GM12892 (cell line): Measurements from ENCODE around the gene RGS9.

Experiments used
- POLR2A ChIP-seq: IDR thresholded peaks from 2 replicates; pipeline ENCODE4 v1.6.1; 2011; ENCODE audit warnings: low read depth, low read length, control low read depth
- POLR2AphosphoS5 ChIP-seq: IDR thresholded peaks from 2 replicates; pipeline ENCODE4 v1.6.1; 2011; ENCODE audit warnings: low read depth, low read length, control low read depth
- TAF1 ChIP-seq: IDR thresholded peaks from 2 replicates; pipeline ENCODE4 v1.6.1; 2011; ENCODE audit warnings: low read depth, mild to moderate bottlenecking, control low read depth, low read length, borderline replicate concordance

- no peak for TF ChIP-seq POLR2A
- no peak for TF ChIP-seq POLR2AphosphoS5
- TF ChIP-seq TAF1 = no peak
These were observed 15.0 kb upstream of the RGS9 start for GRCh38 chr17:65121916-65122806.
